Raji (cell line): Measurements from ENCODE around the gene CDKN2B.

Source experiments
- POLR2A ChIP-seq: IDR thresholded peaks from 2 replicates; pipeline ENCODE4 v1.6.1; 2011; ENCODE audit warnings: low read depth, low read length, control low read depth; ENCODE audit not compliant: insufficient read depth

CDKN2B gene

GRCh38 chr9:21969951-21970799 is 38.9 kb downstream of the CDKN2B start:
- no peak for TF ChIP-seq POLR2A

- no peak for TF ChIP-seq POLR2A
Observed at GRCh38 chr9:21969011-21969940, 39.8 kb downstream of the CDKN2B start.

- TF ChIP-seq POLR2A, result no peak
Observed at GRCh38 chr9:21968331-21969010, 40.6 kb downstream of the CDKN2B start.

GRCh38 chr9:21967702-21968101 is 41.4 kb downstream of the CDKN2B start:
- no peak for TF ChIP-seq POLR2A

GRCh38 chr9:21967169-21967568 is 41.9 kb downstream of the CDKN2B start:
- no peak for TF ChIP-seq POLR2A

- no peak for TF ChIP-seq POLR2A
Observed at GRCh38 chr9:21966140-21966851, 42.8 kb downstream of the CDKN2B start.

GRCh38 chr9:21965401-21965951 is 43.6 kb downstream of the CDKN2B start:
- TF ChIP-seq POLR2A, result no peak

GRCh38 chr9:21964925-21965385 is 44.1 kb downstream of the CDKN2B start:
- no peak for TF ChIP-seq POLR2A

GRCh38 chr9:21961569-21961968 is 47.5 kb downstream of the CDKN2B start:
- no peak for TF ChIP-seq POLR2A

- no peak for TF ChIP-seq POLR2A
Observed at GRCh38 chr9:21958833-21959232, 50.3 kb downstream of the CDKN2B start.
